Activated T-cell treated with anti-CD3 and anti-CD28 coated beads for 24 hours (primary cell): Measurements from ENCODE around the gene CCNA2.
A peak's percentile ranks its signal among the peaks of the same experiment; 100 is the strongest.

Source experiments
- DNase-seq: peaks from one replicate; pipeline ENCODE4 v3.0.0-alpha.2; 2020; ENCODE audit warnings: low read depth

The CCNA2 gene

GRCh38 chr4:121801715-121802075, 22.0 kb downstream of the CCNA2 start:
- no peak for DNase-seq

- DNase-seq = peak; percentile 93
These were observed 22.5 kb downstream of the CCNA2 start, which contains the start of gene EXOSC9 for GRCh38 chr4:121800961-121801714. EXOSC9 (plus strand) TSS chr4:121801323; CDS start chr4:121801425, 102 bp downstream.

- DNase-seq = no peak
These were observed 23.1 kb downstream of the CCNA2 start for GRCh38 chr4:121800638-121800960.

DNA sequence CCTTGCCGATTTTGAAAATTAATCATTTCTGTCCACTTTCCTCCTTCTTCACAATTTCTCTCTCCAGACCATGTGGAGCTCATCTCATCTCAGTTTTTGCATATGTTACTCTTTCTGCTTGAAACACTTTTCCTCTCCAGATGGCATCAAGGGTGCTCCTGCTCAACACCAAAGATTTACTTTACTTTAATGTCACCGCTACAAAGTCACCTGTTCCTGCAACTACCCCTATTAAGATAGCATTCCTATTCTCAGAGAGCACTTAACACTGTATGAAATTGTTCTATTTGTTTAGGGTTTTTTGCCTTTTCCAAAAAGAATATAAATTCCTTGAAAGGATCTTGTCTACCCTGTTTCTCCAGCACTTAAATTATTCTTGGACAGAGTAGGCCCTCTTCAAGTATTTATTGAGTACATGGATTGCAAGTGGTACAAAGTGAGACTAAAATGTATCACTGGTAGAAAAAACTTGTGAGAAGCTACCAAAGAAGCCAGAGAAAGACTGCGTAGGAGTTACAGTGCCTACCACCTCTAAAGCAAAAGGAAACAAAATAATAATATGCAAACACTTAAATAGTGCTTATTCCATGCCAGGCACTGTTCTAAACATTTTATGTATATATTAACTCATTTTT, 23.7 kb downstream of the CCNA2 start:
- no peak for DNase-seq

DNA sequence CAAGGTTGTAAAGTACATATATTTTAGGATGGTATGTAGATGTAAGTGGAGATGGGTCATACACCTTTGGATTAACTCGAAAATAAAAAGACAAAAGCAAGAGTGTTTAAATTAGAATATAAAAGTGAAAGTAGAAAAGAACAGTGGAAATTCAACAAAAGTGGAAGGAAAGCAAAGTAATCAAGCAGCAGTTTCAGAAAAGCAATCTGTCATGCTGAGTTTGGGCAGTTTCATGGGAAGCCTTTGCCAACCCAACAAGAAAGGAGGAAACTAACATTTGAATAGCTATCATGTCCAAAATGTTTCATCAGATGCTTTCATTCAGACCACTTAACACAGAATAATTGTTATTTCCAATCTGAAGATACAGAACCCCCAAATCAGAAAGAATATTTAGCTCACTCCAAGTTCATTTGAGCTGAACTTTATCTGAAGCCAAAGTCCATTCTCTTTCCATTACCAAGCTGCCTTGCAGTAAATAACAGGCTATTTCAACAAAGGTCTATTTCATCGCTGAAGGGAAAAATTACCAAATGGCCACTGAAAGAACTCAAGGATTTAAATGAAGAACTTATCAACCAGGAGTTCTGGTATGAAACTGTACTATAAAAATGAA, 24.4 kb downstream of the CCNA2 start:
- DNase-seq = no peak

- DNase-seq = no peak
These were observed 27.4 kb downstream of the CCNA2 start for GRCh38 chr4:121796283-121796682.

DNA sequence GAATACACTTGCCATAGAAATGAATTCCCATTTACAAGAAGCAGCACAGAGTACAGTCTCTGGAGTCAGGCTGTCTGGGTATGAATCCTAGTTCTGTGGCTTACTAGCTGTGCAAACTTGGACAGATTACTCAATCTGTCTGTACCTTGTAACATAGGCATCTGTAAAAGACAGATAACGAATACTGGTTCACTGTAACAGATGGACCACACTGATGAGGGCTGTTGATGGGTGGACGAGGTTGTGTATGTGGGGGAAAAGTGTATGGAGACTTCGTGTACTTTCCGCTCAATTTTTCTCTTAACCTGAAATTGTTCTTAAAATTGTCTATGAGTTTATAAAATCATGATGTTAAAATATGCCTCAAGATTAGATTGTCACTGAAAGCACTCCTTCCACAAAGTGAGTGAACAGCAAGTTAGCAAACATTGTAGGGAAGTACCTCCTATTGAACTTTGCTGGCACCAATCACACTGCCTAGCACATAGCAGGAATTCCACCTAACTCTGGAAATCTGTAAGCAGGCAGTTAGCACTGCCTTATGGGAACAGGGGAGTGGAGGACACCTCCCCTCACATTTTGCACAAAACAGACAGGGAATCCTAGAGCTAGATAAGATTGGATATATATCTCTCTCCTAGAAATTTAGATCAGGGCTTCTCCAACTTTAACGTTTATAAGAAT, 29.0 kb downstream of the CCNA2 start:
- DNase-seq = no peak

DNA sequence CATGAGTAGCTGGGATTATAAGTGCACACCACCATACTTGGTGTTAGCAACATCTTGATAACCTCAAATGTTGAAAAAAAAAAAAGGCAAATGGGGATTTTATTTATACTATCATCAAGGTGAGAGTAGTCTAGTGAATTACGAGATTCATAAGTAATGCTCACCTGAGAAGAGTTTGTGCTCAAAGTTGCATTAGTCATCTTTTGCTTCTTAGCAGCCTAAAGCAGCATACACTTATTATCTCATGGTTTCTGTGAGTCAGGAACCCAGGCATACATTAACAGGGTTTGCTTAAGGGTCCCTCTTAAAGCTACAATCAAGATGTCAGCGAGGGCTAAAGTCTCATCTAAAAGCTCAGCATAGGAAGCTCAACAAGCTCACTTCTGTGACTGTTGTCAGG, 30.7 kb downstream of the CCNA2 start:
- no peak for DNase-seq

DNA sequence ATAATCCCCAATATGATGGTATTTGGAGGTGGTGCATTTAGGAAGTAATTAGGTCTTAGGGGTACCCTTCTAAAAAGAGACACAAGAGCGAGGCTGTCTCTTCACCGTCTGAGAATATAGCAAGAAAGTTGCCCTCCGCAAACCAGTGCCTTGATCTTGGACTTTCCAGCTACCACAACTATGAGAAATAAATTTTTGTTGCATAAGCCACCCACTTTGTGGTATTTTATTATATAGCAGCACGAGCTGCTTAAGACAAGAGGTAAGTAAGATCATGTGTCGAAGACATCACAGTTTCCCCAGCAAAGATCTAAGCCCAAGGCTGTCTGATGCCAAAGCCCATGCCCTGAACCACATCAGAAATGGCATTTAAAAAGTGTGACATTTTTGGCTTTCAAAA, 32.2 kb downstream of the CCNA2 start:
- no peak for DNase-seq

DNA sequence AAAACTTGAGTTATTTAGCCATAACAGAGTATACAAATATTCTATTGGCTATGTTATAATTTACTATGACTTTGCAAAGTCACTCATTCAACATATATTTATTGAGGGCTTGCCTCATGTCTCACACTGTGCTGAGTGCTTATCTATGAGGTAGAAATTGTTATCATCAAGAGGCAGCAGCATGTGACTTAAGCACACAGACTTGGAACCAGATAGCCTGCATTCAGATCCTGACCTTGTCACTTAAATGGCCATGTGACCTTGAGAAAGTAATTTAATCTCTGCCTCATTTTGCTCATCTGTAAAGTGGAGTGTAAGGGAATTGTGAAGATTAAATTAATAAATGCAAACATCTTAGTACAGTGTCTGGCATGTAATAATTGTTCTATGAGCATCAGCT, 32.7 kb downstream of the CCNA2 start:
- DNase-seq = no peak

DNA sequence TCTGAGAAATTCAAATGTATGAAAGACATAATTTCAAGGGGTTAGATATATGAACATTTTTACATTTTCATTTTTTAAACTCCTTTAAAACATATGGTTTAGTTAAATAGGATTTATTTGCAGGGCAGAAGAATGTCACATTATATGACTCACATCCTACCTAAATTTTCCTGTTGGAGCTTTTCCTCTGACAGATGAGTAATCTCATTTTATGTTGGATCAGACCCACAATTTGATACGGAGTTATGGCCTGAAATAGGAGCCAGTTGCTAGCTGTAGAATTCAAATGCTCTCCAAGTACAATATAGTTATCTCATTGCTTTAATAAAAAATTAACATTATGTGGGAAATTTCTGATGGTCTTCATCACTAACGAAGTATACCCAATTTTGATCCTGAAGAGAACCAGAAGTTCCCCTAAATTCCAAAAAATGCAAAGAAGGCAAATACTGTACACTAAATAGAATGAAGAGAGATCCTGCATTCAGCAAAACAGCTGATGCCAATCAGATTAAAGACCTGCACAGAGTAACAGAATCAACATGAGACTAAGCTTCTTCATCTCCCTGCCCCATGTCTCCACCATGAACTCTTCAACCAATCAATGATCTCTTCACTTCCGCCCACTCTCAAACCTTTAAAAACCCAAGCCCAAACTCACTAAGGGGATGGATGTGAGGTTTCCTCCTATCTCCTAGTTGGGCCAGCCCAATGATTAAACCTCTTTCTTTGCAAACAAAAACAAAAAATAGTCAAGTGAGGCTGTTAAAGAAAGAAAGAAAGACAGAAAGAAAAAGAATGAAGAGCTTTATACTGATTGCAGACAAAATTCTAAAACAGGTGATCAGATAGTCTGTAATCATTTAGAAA, 33.5 kb downstream of the CCNA2 start:
- no peak for DNase-seq

- no peak for DNase-seq
These were observed 34.2 kb downstream of the CCNA2 start for GRCh38 chr4:121789455-121789854.

DNA sequence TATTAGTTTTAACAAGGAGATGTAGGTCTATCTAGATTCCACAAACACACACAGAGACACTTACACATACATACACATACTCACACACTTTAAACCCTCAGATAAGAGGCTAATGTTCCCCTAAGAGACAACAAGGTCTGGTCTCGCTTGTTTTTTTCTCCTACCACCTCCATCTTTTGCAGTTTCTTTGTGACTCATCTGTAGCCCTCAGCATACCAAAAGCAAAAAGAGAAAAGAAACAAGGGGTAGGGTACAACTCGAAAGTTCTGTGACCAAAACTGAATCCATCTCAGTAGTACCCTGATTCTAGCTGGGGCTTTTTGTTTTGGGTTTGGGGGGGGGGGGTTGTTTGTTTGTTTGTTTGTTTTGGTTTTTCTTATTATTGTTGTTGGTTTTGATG, 34.8 kb downstream of the CCNA2 start:
- DNase-seq = no peak

- no peak for DNase-seq
These were observed 37.5 kb downstream of the CCNA2 start for GRCh38 chr4:121786221-121786620.

- no peak for DNase-seq
These were observed 38.2 kb downstream of the CCNA2 start for GRCh38 chr4:121785479-121785878.

GRCh38 chr4:121784975-121785374, 38.7 kb downstream of the CCNA2 start:
- no peak for DNase-seq

GRCh38 chr4:121784401-121784800, 39.3 kb downstream of the CCNA2 start:
- DNase-seq = no peak

GRCh38 chr4:121783210-121783609, 40.5 kb downstream of the CCNA2 start:
- DNase-seq = no peak

DNA sequence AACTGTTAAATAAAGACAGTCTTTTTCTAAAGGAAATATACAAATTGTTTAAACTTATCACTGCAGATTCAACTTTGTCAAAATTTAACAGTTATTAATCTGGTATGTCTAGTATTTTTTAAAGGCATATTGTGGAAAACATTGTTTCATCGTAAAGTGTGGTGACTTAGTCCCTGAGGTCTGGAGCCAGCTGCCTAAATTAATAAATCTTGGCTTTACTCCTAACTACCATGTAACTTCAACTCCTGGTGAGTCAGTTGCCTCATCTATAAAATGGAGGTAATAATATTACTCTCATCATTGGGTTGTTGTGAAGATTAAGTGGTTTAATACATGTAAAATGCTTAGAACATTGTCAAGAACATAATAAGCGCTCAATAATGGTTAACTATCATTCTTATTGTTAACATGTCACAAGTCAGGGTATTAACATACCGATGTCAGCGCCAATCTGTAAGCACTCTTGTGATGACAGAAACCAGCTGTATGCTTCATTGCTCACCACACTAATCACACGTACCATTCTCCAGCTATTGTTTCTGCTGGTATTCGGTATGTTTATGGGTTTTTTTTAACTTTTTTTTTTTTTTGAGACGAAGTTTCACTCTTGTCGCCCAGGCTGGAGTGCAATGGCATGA, 44.6 kb downstream of the CCNA2 start:
- no peak for DNase-seq

DNA sequence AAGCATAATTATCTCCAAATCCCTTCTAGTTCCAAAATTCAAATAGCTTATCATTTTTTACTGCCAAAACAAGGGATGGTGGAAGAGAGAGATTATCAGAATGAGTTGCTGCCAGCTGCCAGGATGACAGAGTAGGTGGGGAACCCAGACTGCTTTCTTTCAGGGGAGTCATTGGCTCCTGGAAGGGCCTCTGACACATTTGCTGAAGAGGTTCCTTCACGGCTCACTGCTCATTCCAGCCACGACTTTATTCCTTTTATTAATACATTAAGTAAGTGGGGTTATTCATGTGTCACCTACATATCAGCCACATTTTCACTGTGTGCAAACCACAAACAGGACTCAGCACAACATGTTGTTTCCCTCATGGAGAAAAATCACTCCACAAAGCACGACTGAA, 46.1 kb downstream of the CCNA2 start:
- no peak for DNase-seq

GRCh38 chr4:121776610-121777401, 46.9 kb downstream of the CCNA2 start:
- DNase-seq = no peak
